Ramos (cell line): ENCODE measurements around the gene INPP5B.

Source experiments
- in situ Hi-C: fragments of 300-500 bp; cut with MboI; formaldehyde crosslinking; loops from one replicate; pipeline ENCODE4 v1.14.3; 2022; ENCODE audit warnings: low sequenced_read_pairs; ENCODE audit not compliant: unreplicated experiment

Gene INPP5B

GRCh38 chr1:37846647-37847339 is 100.1 kb downstream of the INPP5B start:
- in situ Hi-C loops = no loop called here

- in situ Hi-C loops = no loop called here
These were observed 101.1 kb downstream of the INPP5B start for GRCh38 chr1:37845786-37846185.

- in situ Hi-C loops = no loop called here
These were observed 101.7 kb downstream of the INPP5B start for GRCh38 chr1:37845049-37845646.

GRCh38 chr1:37844536-37844935 is 102.3 kb downstream of the INPP5B start:
- in situ Hi-C loops = no loop called here

- in situ Hi-C loops = no loop called here
These were observed 105.2 kb downstream of the INPP5B start for GRCh38 chr1:37841652-37842051.

GRCh38 chr1:37840711-37841110 is 106.1 kb downstream of the INPP5B start:
- in situ Hi-C loops = no loop called here

- in situ Hi-C loops = no loop called here
These were observed 107.2 kb downstream of the INPP5B start for GRCh38 chr1:37839676-37840075.

- in situ Hi-C loops = no loop called here
These were observed 110.1 kb downstream of the INPP5B start for GRCh38 chr1:37836788-37837187.

- in situ Hi-C loops = no loop called here
These were observed 115.0 kb downstream of the INPP5B start for GRCh38 chr1:37831809-37832208.

GRCh38 chr1:37831109-37831508 is 115.7 kb downstream of the INPP5B start:
- in situ Hi-C loops = no loop called here

GRCh38 chr1:37828410-37829074 is 118.3 kb downstream of the INPP5B start:
- in situ Hi-C loops = no loop called here

- in situ Hi-C loops = no loop called here
These were observed 121.3 kb downstream of the INPP5B start for GRCh38 chr1:37825506-37825905.

- in situ Hi-C loops = no loop called here
These were observed 122.9 kb downstream of the INPP5B start for GRCh38 chr1:37824001-37824400.

- in situ Hi-C loops = no loop called here
These were observed 123.7 kb downstream of the INPP5B start for GRCh38 chr1:37822906-37823815.

- in situ Hi-C loops = no loop called here
These were observed 125.4 kb downstream of the INPP5B start for GRCh38 chr1:37821481-37821880.

GRCh38 chr1:37817481-37817880 is 129.4 kb downstream of the INPP5B start:
- in situ Hi-C loops = no loop called here

- in situ Hi-C loops = no loop called here
These were observed 132.6 kb downstream of the INPP5B start for GRCh38 chr1:37814252-37814651.

GRCh38 chr1:37813529-37814145 is 133.2 kb downstream of the INPP5B start:
- in situ Hi-C loops = no loop called here

GRCh38 chr1:37811027-37811655 is 135.7 kb downstream of the INPP5B start:
- in situ Hi-C loops = no loop called here
